Measurements from ENCODE around the gene LYVE1.

LYVE1 gene

DNA sequence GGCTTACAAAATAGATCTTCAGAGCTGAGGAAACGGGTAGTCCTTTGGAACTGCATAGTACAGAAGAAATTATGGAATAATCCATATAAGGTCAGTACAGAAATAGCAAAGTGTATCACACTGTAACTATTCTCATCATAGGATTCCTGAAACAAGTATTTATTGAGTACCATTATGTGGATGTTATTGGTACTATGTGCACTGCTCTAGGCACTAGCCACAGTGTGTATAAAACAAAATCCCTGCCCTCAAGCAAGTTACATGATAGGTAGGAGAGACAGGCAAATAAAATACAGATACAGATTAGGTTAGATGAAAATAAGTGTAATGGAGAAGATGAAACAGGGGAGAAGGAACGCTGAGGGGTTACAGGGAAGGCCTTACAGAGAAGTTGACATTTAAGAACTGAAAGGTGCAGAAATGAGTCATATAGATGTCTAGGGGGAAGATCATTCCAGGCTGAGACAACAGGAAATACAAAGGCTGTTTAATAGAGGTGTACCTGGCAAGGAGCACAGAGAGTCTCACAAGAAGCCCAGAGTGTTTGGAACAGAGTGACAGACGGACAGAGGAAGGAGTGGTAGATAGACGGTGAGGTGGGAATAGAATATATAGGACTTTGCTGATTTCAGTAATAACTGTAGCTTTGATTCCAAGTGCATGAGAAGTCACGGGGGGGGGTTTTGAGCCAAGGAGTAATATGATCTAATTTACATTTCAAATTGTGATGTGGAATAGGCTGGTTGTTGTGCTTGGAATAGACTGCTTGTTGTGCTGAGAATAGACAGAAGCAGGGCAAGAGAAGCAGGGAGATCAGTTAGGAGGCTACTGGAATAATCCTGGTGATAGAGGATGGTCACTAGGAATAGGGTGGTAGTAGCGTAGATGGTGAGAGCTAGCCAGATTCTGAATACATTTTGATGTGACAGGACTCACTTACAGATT lies 41.2 kb downstream of the LYVE1 start:
- FAIRE-seq (no peak), DNase-seq (ENCODE audit: low spot score) (no peak)

DNA sequence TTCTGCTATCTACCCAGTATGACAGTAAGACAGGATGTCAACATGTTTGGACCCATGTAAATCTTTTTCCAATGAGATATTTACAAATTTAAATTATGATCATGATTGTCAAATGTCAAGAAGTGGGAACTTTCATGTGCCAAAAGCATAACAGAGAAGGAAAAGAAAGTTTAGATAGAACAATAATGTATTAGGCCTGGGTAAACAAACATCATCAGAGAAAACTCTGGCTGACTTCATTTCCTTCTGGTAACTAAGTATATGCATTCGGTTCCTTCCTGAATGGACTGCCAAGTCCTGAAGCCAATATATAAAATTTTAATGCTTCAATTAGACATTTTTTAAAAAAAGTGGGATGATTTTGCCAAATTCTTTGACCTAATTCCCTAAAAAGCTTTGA lies 44.0 kb downstream of the LYVE1 start:
- no peak for DNase-seq (ENCODE audit: low spot score)
- FAIRE-seq, result no peak

DNA sequence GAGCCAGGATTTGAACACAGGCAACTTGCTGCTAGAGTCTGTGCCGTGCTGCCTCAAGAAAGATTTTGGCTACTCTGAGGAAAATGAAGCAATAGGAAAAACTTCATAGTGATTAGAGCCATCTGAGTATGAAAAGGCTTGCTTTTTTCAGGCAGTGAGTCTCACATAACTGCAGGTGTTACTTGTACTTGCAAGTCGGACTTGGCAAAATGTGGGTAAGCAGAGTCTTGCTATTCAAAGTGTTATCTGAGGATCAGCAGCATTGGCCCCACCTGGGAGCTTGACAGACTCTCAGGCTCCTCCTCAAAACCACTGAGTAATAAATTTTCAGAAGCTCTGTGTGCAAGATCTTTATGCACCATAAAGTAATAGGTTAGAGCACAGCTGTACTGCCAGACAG lies 45.5 kb downstream of the LYVE1 start:
- DNase-seq (ENCODE audit: low spot score) (no peak), FAIRE-seq (no peak)

DNA sequence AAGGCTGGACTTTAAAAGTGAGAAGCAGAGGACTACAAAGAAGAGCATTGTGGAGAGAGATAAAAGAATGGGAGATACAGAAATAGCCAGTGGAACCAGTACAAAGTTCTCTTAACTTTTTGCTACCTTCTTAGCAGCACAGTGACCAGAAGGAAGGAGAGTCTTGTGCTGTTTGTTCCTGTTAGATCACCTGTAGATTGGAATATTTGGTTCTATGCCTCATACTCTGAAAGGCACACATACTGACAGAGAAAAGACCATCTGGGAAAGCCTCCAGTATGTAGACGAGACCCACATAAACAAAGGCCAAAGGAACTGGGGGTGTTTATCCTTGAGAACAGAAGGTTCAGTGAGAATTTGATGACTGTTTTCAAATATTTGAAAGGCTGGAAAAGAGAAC lies 46.2 kb downstream of the LYVE1 start:
- FAIRE-seq (no peak), DNase-seq (ENCODE audit: low spot score) (no peak)

DNA sequence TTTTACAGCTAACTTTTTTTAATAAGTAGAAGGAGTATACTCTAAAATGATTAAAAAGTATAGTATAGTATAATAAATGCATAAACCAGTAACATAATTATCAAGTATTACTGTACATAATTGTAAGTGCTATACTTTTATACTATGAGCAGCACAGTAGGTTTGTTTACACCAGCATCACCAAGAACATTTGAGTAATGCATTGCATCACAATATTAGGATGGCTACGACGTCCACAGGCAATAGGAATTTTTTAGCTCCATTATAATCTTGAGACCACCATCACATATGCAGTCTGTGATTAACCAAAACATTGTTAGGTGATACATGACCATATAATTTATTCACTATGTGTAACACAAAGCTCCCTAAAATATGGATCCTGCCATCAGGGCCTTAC lies 47.9 kb downstream of the LYVE1 start:
- no peak for DNase-seq (ENCODE audit: low spot score)
- no peak for FAIRE-seq

DNA sequence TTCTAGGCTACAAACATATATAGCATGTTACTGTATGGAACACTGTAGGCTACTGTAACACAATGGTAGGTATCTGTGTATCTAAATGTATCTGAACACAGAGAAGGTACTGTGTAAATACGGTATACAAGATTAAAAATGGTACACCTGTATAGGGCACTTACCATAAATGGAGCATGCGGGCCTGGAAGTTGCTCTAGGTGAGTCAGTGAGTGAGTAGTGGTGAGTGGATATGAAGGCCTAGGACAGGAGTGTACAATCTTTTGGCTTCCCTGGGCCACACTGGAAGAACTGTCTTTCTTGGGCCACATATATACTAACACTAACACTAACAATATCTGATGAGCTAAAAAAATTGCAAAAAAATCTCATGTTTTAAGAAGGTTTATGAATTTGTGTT lies 48.8 kb downstream of the LYVE1 start:
- FAIRE-seq, result no peak
- no peak for DNase-seq (ENCODE audit: low spot score)

DNA sequence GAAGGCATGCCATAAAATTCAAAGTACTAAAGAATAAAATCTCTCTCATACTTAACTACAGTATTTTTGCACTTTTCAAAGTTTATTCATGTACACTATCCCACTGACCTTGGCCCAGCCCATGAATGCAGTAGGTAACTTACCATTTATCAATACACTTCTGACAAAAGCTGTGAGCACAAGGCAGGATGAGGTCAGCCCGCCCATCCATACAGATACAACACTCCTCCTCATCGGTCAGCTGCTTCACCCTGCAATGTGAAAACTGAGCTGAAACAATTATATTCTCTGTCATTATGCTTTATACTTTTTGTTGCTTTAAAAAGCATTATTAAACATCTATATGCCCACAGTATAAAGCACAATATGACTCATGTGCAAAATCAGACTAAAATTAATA lies 49.6 kb downstream of the LYVE1 start:
- FAIRE-seq, result no peak

DNA sequence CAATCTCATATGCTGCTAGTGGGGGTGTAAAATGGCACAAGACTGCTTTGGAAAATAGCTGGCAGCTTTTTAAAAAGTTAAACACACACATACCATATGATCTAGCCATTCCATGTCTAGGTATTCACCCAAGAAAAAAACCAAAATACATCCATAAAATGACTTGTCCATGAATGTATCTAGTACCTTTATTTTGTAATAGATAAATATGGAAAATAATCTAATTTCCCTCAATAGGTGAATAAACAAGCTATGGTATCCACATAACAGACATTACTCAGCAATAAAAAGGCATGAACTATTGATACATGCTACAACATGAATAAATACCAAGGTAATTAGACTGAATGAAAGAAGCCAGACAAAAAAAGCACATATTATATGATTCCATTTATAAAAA lies 50.3 kb downstream of the LYVE1 start:
- FAIRE-seq, result no peak
- no peak for DNase-seq (ENCODE audit: low spot score)

More for the DNA sequence above, 49.6 kb downstream of the LYVE1 start:
- DNase-seq (ENCODE audit: low spot score), result no peak

DNA sequence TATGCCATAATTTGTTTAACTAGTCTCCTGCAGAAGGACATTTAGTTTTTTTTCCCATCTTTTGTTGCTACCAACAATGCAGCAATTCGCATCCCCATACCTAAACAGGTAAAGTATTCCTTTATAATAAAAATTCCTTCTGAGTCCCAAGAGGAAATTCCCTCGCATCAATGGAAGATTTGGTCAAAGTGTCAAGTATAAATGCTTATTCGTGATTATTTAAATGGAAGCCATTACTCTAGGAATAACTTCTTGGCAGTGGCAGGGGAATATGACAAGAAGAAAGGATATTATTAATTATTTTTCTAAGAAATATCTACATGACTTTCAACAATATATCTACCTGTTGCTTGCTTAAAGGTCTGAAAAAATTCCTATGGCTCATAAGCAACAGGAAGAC lies 53.0 kb downstream of the LYVE1 start:
- FAIRE-seq (no peak), DNase-seq (ENCODE audit: low spot score) (no peak)

DNA sequence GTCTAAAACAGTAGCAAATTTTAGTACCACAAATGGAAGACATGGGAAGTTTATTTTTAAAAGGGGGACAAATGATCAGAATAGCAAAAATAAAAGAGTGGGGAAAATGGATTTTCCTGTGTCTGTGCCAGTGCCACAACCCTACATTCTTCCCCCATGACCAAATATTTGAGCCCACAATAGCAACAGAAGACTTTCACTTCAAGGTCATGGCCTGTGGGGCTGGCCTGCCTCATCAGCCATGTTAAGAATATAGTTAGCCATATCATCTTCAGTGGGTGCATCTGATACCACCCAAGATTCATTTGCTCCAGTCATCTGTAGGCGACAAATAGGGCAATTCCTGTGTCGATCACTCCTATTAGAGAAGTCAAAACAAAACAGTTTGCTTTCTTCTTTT lies 53.8 kb downstream of the LYVE1 start:
- DNase-seq (ENCODE audit: low spot score) (no peak), FAIRE-seq (no peak)

DNA sequence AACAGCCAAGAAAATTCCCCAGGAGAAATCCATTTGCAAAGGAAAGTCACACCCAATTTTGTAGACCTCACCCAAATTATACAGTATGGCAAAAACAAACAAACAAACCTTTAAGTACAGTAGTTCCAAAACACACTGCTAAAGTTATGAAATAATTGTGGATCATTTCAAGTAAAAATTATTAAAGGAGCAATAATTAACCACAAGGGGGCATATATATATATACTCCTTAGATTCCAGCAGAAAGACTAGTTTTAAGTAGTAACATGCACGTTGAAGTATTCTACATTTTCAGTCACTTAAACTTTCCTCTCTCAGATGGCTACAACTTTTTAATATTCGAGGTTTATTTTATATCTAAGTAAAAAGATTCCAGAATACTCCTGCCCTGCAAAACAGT lies 54.3 kb downstream of the LYVE1 start:
- DNase-seq (ENCODE audit: low spot score) (peak; percentile 10), FAIRE-seq (no peak)

DNA sequence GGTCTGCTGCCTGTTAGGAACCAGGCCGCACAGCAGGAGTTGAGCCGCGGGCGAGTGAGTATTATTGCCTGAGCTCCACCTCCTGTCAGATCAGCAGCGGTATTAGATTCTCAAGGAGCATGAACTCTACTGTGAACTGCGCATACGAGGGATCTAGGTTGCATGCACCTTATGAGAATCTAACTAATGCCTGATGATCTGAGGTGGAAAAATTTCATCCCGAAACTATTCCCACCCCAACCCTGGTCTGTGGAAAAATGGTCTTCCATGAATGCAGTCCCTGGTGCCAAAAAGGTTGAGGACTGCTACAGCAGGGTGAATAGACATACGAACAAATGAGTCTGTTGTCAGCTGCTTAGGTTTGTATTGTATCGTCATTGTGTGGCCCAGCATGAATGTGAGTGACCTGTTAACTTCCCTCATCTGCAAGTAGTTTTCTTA lies 57.3 kb downstream of the LYVE1 start:
- no peak for DNase-seq (ENCODE audit: low spot score)
- FAIRE-seq, result no peak

All from RCC 7860 (cell line).